NCI-H2107 treated with DMSO at 0.1 percent for 48 hours (cell line): ENCODE results near the gene SPTBN4.
"Not testable (repeated sequence)": the region's sequence is repeated elsewhere in the genome, so short reads cannot be mapped to it uniquely, and the experiment has no call there.

ENCODE experiments used
- DNase-seq: peaks from one replicate; lab custom pipeline; 2025; ENCODE audit not compliant: unreplicated experiment; lab: John Stamatoyannopoulos, UW

Gene SPTBN4

GRCh38 chr19:40466985-40467734 is at the start of gene SPTBN4:
Gene SPTBN4, plus strand, starts transcription at chr19:40467001. Its CDS starts 5,621 bp downstream, at chr19:40472622.
- no peak for DNase-seq

- no peak for DNase-seq
Observed at GRCh38 chr19:40417643-40417981, 49.2 kb upstream of the SPTBN4 start.

- no peak for DNase-seq
Observed at GRCh38 chr19:40418040-40418439, 48.8 kb upstream of the SPTBN4 start.

- no peak for DNase-seq
Observed at GRCh38 chr19:40419066-40419612, 47.7 kb upstream of the SPTBN4 start.

GRCh38 chr19:40419780-40420179 is 47.0 kb upstream of the SPTBN4 start:
- no peak for DNase-seq

- no peak for DNase-seq
Observed at GRCh38 chr19:40420451-40420765, 46.4 kb upstream of the SPTBN4 start.

GRCh38 chr19:40420766-40421765 is 45.7 kb upstream of the SPTBN4 start:
- DNase-seq, result peak; percentile 57

- no peak for DNase-seq
Observed at GRCh38 chr19:40421993-40422747, 44.6 kb upstream of the SPTBN4 start.

GRCh38 chr19:40422748-40423566 is 43.8 kb upstream of the SPTBN4 start:
- no peak for DNase-seq

DNA sequence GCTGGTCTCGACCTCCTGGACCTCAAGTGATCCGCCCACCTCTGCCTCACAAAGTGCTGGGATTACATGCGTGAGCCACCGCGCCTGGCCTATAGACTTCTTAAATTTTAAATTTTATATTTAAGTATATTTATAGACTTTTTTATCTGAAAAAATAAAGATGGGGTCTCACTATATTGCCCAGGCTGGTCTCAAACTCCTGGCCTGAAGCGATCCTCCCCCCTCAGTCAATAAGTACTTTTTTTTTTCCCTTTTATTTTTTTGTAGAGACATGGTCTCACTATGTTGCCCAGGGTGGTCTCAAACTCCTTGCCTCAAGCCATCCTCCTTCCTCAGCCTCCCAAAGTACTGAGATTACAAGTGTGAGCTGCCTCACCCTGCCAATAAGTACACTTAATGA is 42.9 kb upstream of the SPTBN4 start:
- DNase-seq, result no peak

GRCh38 chr19:40424637-40425449 is 42.0 kb upstream of the SPTBN4 start:
- no peak for DNase-seq

- DNase-seq, result peak; percentile 98
Observed at GRCh38 chr19:40425450-40426287, 41.1 kb upstream of the SPTBN4 start, which contains the start of gene SERTAD1. Gene SERTAD1, minus strand, starts transcription at chr19:40425992. Its CDS starts 2,446 bp downstream, at chr19:40423546.

GRCh38 chr19:40428197-40428596 is 38.6 kb upstream of the SPTBN4 start:
- DNase-seq, result not testable (repeated sequence)

- not testable (repeated sequence) for DNase-seq
Observed at GRCh38 chr19:40430242-40430641, 36.6 kb upstream of the SPTBN4 start.

DNA sequence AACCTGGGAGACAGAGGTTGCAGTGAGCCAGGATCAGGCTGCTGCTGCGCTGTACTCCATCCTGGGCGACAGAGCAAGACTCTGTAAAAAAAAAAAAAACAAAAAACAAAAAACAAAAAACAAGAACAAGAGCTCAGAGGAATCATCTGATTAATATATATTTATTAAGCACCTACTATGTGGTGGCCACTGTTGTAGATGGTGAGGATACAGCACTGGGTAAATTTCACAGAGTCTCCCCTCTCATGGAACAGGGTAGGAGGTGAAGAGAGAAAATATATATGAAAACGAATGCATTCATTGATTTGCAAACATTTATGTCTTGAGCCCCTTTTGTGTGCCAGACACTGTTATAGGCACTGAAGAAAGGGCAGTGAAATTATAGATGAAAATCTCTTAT is 35.1 kb upstream of the SPTBN4 start:
- no peak for DNase-seq

DNA sequence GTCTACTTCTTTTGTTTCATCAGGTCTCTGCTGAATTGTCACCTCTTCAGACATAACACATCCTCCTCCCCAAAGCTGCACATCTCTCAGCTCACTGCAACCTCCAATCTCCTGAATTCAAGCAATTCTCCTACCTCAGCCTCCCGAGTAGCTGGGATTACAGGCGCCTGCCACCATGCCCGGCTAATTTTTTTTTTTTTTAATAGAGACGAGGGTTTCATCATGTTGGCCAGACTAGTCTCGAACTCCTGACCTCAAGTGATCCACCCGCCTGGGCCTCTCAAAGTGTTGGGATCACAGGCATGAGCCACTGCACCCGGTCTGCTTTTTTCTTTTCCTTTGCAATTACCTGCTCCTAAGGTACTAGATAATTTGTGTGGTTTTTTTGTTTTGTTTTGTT is 34.0 kb upstream of the SPTBN4 start:
- DNase-seq, result peak; percentile 33

- peak; percentile 33 for DNase-seq
Observed at GRCh38 chr19:40433391-40434216, 33.2 kb upstream of the SPTBN4 start.

DNA sequence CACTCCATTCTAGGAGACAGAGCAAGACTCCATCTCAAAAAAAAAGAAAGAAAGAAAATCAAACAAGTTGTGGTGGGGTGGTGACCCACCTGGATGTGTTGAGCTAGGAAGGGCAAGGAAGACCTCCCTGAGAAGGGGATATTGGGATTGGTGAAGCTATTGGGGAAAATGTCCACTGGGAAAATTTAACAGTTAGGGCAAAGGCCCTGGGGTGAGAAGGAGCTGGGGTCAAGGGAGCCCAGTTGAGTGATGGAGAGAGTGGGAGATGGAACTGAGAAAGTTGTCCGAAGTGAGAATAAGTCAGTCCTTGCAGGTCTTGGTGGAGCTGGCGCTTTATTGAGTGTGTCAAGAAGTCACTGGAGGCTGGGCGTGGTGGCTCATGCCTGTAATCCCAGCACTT is 28.5 kb upstream of the SPTBN4 start:
- DNase-seq, result no peak
